ENCODE data around the gene SLC16A2. TPM values are rescaled to one million over a fixed set of nuclear protein-coding genes. Genes with fewer than 3 reads are reported as not detected.
"Not testable (repeated sequence)": the region's sequence is repeated elsewhere in the genome, so short reads cannot be mapped to it uniquely, and the experiment has no call there.

The SLC16A2 gene
- total RNA-seq, 1 donor from 2014 or later = 32.4 TPM

- no peaks in the 10 kb centered on the region for H3K4me1 Mint-ChIP-seq (ENCODE audit: unreplicated experiment)
- H3K36me3 Mint-ChIP-seq (ENCODE audit: low read depth, unreplicated experiment) = peaks cover 2% of the 10 kb centered on the region
Measured at GRCh38 chrX:74449937-74450330, 28.6 kb downstream of the SLC16A2 start.

GRCh38 chrX:74450803-74451449 is 29.6 kb downstream of the SLC16A2 start:
- H3K27me3 Mint-ChIP-seq (ENCODE audit: unreplicated experiment) = peaks cover 3% of the 10 kb centered on the region
- TF ChIP-seq, protein P1, sequence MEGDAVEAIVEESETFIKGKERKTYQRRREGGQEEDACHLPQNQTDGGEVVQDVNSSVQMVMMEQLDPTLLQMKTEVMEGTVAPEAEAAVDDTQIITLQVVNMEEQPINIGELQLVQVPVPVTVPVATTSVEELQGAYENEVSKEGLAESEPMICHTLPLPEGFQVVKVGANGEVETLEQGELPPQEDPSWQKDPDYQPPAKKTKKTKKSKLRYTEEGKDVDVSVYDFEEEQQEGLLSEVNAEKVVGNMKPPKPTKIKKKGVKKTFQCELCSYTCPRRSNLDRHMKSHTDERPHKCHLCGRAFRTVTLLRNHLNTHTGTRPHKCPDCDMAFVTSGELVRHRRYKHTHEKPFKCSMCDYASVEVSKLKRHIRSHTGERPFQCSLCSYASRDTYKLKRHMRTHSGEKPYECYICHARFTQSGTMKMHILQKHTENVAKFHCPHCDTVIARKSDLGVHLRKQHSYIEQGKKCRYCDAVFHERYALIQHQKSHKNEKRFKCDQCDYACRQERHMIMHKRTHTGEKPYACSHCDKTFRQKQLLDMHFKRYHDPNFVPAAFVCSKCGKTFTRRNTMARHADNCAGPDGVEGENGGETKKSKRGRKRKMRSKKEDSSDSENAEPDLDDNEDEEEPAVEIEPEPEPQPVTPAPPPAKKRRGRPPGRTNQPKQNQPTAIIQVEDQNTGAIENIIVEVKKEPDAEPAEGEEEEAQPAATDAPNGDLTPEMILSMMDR (IDR thresholded peaks at IDR 0.05; ENCODE audit: unreplicated experiment) = no peak
- no peak overlapping the region for H3K4me3 Mint-ChIP-seq (ENCODE audit: unreplicated experiment)
- H3K4me1 Mint-ChIP-seq (ENCODE audit: unreplicated experiment) = no peaks in the 10 kb centered on the region
- H3K9me3 Mint-ChIP-seq (ENCODE audit: unreplicated experiment) = no peaks in the 10 kb centered on the region
- H3K27ac Mint-ChIP-seq (ENCODE audit: unreplicated experiment) = no peak overlapping the region
- no peak for DNase-seq (ENCODE audit: low spot score)
- no peaks in the 10 kb centered on the region for H3K36me3 Mint-ChIP-seq (ENCODE audit: low read depth, unreplicated experiment)

More at GRCh38 chrX:74449937-74450330, 28.6 kb downstream of the SLC16A2 start:
- DNase-seq (ENCODE audit: low spot score) = no peak
- TF ChIP-seq, protein P1 (IDR thresholded peaks at IDR 0.05; ENCODE audit: unreplicated experiment) = no peak
- H3K9me3 Mint-ChIP-seq (ENCODE audit: unreplicated experiment) = no peaks in the 10 kb centered on the region
- H3K27ac Mint-ChIP-seq (ENCODE audit: unreplicated experiment) = no peak overlapping the region
- no peak overlapping the region for H3K4me3 Mint-ChIP-seq (ENCODE audit: unreplicated experiment)
- H3K27me3 Mint-ChIP-seq (ENCODE audit: unreplicated experiment) = peaks cover 3% of the 10 kb centered on the region

GRCh38 chrX:74451450-74452198 is 30.3 kb downstream of the SLC16A2 start:
- Mint-ChIP-seq H3K27ac (ENCODE audit: unreplicated experiment) (no peak overlapping the region), H3K27me3 (ENCODE audit: unreplicated experiment) (peaks cover 3% of the 10 kb centered on the region), H3K9me3 (ENCODE audit: unreplicated experiment) (no peaks in the 10 kb centered on the region), H3K4me3 (ENCODE audit: unreplicated experiment) (no peak overlapping the region), H3K4me1 (ENCODE audit: unreplicated experiment) (no peaks in the 10 kb centered on the region), H3K36me3 (ENCODE audit: low read depth, unreplicated experiment) (no peaks in the 10 kb centered on the region)
- no peak for DNase-seq (ENCODE audit: low spot score)
- TF ChIP-seq, protein P1 (IDR thresholded peaks at IDR 0.05; ENCODE audit: unreplicated experiment) = no peak

DNA sequence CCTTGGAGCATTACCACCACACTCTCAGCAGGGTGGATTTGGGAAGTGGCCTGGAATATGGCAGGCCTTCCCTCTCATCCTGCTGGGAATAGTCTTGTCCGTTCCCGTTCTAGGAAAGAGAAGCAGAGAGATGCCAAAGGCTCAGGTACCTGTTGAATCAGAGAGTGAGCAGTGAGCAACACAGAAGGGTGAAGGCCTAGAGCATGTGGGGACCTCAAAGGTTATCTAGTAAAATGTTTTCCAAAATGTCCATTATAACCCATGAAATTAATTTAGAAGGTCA is 30.8 kb downstream of the SLC16A2 start:
- no peak overlapping the region for H3K4me3 Mint-ChIP-seq (ENCODE audit: unreplicated experiment)
- no peak for DNase-seq (ENCODE audit: low spot score)
- TF ChIP-seq, protein P1 (IDR thresholded peaks at IDR 0.05; ENCODE audit: unreplicated experiment) = no peak
- H3K27me3 Mint-ChIP-seq (ENCODE audit: unreplicated experiment) = peaks cover 3% of the 10 kb centered on the region
- no peak overlapping the region for H3K27ac Mint-ChIP-seq (ENCODE audit: unreplicated experiment)
- no peaks in the 10 kb centered on the region for H3K9me3 Mint-ChIP-seq (ENCODE audit: unreplicated experiment)
- H3K36me3 Mint-ChIP-seq (ENCODE audit: low read depth, unreplicated experiment) = no peaks in the 10 kb centered on the region
- no peaks in the 10 kb centered on the region for H3K4me1 Mint-ChIP-seq (ENCODE audit: unreplicated experiment)

DNA sequence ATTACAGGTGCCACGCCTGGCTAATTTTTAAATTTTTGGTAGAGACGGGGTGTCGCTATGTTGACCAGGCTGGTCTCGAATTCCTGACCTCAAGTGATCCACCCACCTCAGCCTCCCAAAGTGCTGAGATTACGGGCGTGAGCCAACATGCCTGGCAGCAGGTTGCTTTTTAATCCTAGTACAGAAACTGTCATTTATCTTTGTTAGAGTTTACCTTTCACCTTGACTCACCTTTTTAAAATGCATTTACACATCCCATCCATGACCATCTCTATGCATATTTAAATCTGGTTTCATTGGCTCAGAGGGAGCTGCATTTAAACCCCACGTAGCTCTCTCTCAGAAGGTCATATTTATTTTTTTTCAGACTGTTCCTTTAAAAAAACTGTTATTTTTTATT is 31.9 kb downstream of the SLC16A2 start:
- no peak for DNase-seq (ENCODE audit: low spot score)
- Mint-ChIP-seq H3K4me3 (ENCODE audit: unreplicated experiment) (no peak overlapping the region), H3K36me3 (ENCODE audit: low read depth, unreplicated experiment) (no peaks in the 10 kb centered on the region), H3K27me3 (ENCODE audit: unreplicated experiment) (peaks cover 3% of the 10 kb centered on the region), H3K27ac (ENCODE audit: unreplicated experiment) (no peak overlapping the region), H3K9me3 (ENCODE audit: unreplicated experiment) (no peaks in the 10 kb centered on the region), H3K4me1 (ENCODE audit: unreplicated experiment) (no peaks in the 10 kb centered on the region)
- TF ChIP-seq, protein P1 (IDR thresholded peaks at IDR 0.05; ENCODE audit: unreplicated experiment) = no peak

- not testable (repeated sequence) for H3K36me3 Mint-ChIP-seq (ENCODE audit: low read depth, unreplicated experiment); H3K4me1 Mint-ChIP-seq (ENCODE audit: unreplicated experiment); DNase-seq (ENCODE audit: low spot score); H3K4me3 Mint-ChIP-seq (ENCODE audit: unreplicated experiment); H3K9me3 Mint-ChIP-seq (ENCODE audit: unreplicated experiment); H3K27me3 Mint-ChIP-seq (ENCODE audit: unreplicated experiment); H3K27ac Mint-ChIP-seq (ENCODE audit: unreplicated experiment)
Measured at GRCh38 chrX:74454233-74454632, 32.9 kb downstream of the SLC16A2 start.

Measured in endothelial cell (in vitro differentiated cells).